Prostate gland (tissue), 2 donors: ENCODE results near the gene ILDR1.

Source experiments
- CTCF ChIP-seq, 4 experiments: fragments of 200-600 bp in 2 of 4; fragments of 450-650 bp in 2 of 4; sonication (generic) in 2 of 4; IDR thresholded peaks; 1 replicate in 3 of 4; 2 replicates in 1 of 4; pipeline ENCODE4 v1.5.1; 2016 to 2019; ENCODE audit warnings: antibody characterized with exemption in 4 of 4, mild to moderate bottlenecking in 2 of 4, moderate library complexity in 2 of 4
- POLR2A ChIP-seq: fragments of 450-650 bp; IDR thresholded peaks from one replicate; pipeline ENCODE4 v1.6.1; 2016; ENCODE audit warnings: antibody characterized with exemption, mild to moderate bottlenecking

GRCh38 chr3:121997372-121997771, 24.7 kb downstream of the ILDR1 start:
- no peak for TF ChIP-seq POLR2A
- TF ChIP-seq CTCF (IDR thresholded peaks at IDR 0.05) = no peak
